H1 (cell line): Measurements from ENCODE around the gene SELENOI. TPM values are rescaled to one million over a fixed set of nuclear protein-coding genes. Genes with fewer than 3 reads are reported as not detected.

ENCODE experiments used
- CTCF ChIA-PET: fragments of 300-600 bp; sonication (Branson Sonifier 250); formaldehyde crosslinking; loops from one replicate; lab custom pipeline; 2021; ENCODE audit not compliant: partially characterized antibody; lab: Charles Lee
- POLR2A ChIA-PET: fragments of 300-600 bp; sonication (Branson Sonifier 250); formaldehyde crosslinking; loops from one replicate; lab custom pipeline; 2021; ENCODE audit warnings: inconsistent platforms; ENCODE audit not compliant: partially characterized antibody; lab: Charles Lee
- DNase-seq, 2 experiments: peaks; one replicate each; pipeline versions ENCODE4 v3.0.0 to v3.0.0-alpha.2; 2010 to 2022; ENCODE audit warnings: low spot score in 2 of 2, low read depth in 1 of 2, mixed read lengths in 1 of 2
- FAIRE-seq: peaks from 2 replicates; lab custom pipeline; 2011; peaks lifted over from hg19 to GRCh38; lab: Jason Lieb, UNC
- H2AFZ ChIP-seq: 2 replicates; pipeline ENCODE4 v1.8.1; 2012; ENCODE audit warnings: low read length, inconsistent platforms
- H2AK5ac ChIP-seq: 2 replicates; pipeline ENCODE4 v1.6.1; 2013; ENCODE audit warnings: low read depth, low read length
- H2BK120ac ChIP-seq: replicated peaks from 2 replicates; pipeline ENCODE3; 2013; ENCODE audit warnings: low read depth, low read length, inconsistent platforms
- H2BK12ac ChIP-seq: 2 replicates; pipeline ENCODE4 v1.6.1; 2013; ENCODE audit warnings: low read depth, low read length
- H2BK15ac ChIP-seq: 2 replicates; pipeline ENCODE4 v1.6.1; 2013; ENCODE audit warnings: low read length
- H2BK20ac ChIP-seq: 2 replicates; pipeline ENCODE4 v1.6.1; 2013; ENCODE audit warnings: low read length
- H2BK5ac ChIP-seq: 2 replicates; pipeline ENCODE4 v1.6.1; 2013; ENCODE audit warnings: low read depth, low read length
- H3K14ac ChIP-seq: 2 replicates; pipeline ENCODE4 v1.6.1; 2013; ENCODE audit warnings: inconsistent platforms; ENCODE audit not compliant: insufficient read length
- H3K18ac ChIP-seq: 2 replicates; pipeline ENCODE4 v1.6.1; 2013; ENCODE audit warnings: low read length; ENCODE audit errors: extremely low read depth
- H3K23ac ChIP-seq: 2 replicates; pipeline ENCODE4 v1.6.1; 2013; ENCODE audit warnings: inconsistent platforms; ENCODE audit not compliant: insufficient read length
- H3K23me2 ChIP-seq: 2 replicates; pipeline ENCODE4 v1.6.1; 2013; ENCODE audit warnings: low read depth, low read length
- H3K27ac ChIP-seq: 2 replicates; pipeline ENCODE4 v1.6.1; 2011; ENCODE audit warnings: low read depth, low read length, inconsistent platforms
- H3K27me3 ChIP-seq, 4 experiments: replicated peaks in 1 of 4; 1 replicate in 1 of 4; 2 replicates in 3 of 4; pipeline versions ENCODE4 v1.6.1 to v1.8.1; 2011 to 2013; ENCODE audit warnings: low read length in 3 of 4, mild to moderate bottlenecking in 3 of 4, inconsistent platforms in 2 of 4, mixed read lengths in 2 of 4, moderate library complexity in 1 of 4; ENCODE audit not compliant: control insufficient read depth in 3 of 4, insufficient read depth in 3 of 4; ENCODE audit errors: extremely low read depth in 1 of 4
- H3K36me3 ChIP-seq, 4 experiments: 2 replicates each; pipeline versions ENCODE4 v1.6.1 to v1.8.1; 2011 to 2013; ENCODE audit warnings: mild to moderate bottlenecking in 4 of 4, low read length in 3 of 4, moderate library complexity in 2 of 4, control low read depth in 1 of 4, inconsistent platforms in 1 of 4; ENCODE audit not compliant: insufficient read depth in 4 of 4, control insufficient read depth in 2 of 4
- H3K4ac ChIP-seq: replicated peaks from 2 replicates; pipeline ENCODE3; 2013; ENCODE audit warnings: low read length, low read depth, mixed read lengths, inconsistent platforms; ENCODE audit not compliant: insufficient read length
- H3K4me1 ChIP-seq, 4 experiments: replicated peaks in 1 of 4; 1 replicate in 1 of 4; 2 replicates in 3 of 4; pipeline versions ENCODE4 v1.6.1 to v1.8.1; 2011 to 2013; ENCODE audit warnings: low read length in 3 of 4, inconsistent platforms in 2 of 4, mixed read lengths in 1 of 4; ENCODE audit not compliant: insufficient read depth in 4 of 4, control insufficient read depth in 3 of 4
- H3K4me2 ChIP-seq, 2 experiments: 2 replicates each; pipeline versions ENCODE4 v1.6.1 to v1.8.1; 2011 to 2013; ENCODE audit warnings: low read depth in 2 of 2, low read length in 2 of 2, control low read depth in 1 of 2, inconsistent platforms in 1 of 2, mild to moderate bottlenecking in 1 of 2; ENCODE audit not compliant: insufficient read depth in 1 of 2
- H3K4me3 ChIP-seq, 4 experiments: fragments of 200-600, 300-600 bp in 1 of 4; sonication (generic), shearing (Covaris generic), sonication (Bioruptor Twin) in 1 of 4; 2 replicates each; pipeline versions ENCODE4 v1.5.1 to v1.8.1; 2011 to 2016; ENCODE audit warnings: low read length in 4 of 4, low read depth in 3 of 4, control low read depth in 2 of 4, inconsistent platforms in 2 of 4, mild to moderate bottlenecking in 2 of 4, mixed read lengths in 1 of 4, moderate library complexity in 1 of 4; ENCODE audit not compliant: insufficient read depth in 2 of 4; ENCODE audit errors: extremely low read depth in 1 of 4
- H3K56ac ChIP-seq: replicated peaks from 2 replicates; pipeline ENCODE3; 2013; ENCODE audit warnings: low read depth, mild to moderate bottlenecking, mixed read lengths, low read length, inconsistent platforms; ENCODE audit not compliant: insufficient read length
- H3K79me1 ChIP-seq: 2 replicates; pipeline ENCODE4 v1.6.1; 2013; ENCODE audit warnings: low read depth, low read length, control low read depth
- H3K79me2 ChIP-seq, 2 experiments: 2 replicates each; pipeline versions ENCODE4 v1.6.1 to v1.8.1; 2012 to 2013; ENCODE audit warnings: low read length in 2 of 2, mild to moderate bottlenecking in 2 of 2, inconsistent platforms in 1 of 2; ENCODE audit not compliant: insufficient read depth in 2 of 2, control insufficient read depth in 1 of 2
- H3K9ac ChIP-seq, 4 experiments: replicated peaks in 1 of 4; 1 replicate in 1 of 4; 2 replicates in 3 of 4; pipeline versions ENCODE4 v1.6.1 to v1.8.1; 2011 to 2013; ENCODE audit warnings: low read depth in 3 of 4, low read length in 3 of 4, control low read depth in 2 of 4, mild to moderate bottlenecking in 2 of 4, moderate library complexity in 2 of 4, inconsistent platforms in 1 of 4; ENCODE audit errors: extremely low read depth in 1 of 4
- H3K9me3 ChIP-seq, 2 experiments: 2 replicates each; pipeline versions ENCODE4 v1.6.1 to v1.8.1; 2012 to 2013; ENCODE audit warnings: mild to moderate bottlenecking in 2 of 2, moderate library complexity in 2 of 2, control low read depth in 1 of 2, inconsistent platforms in 1 of 2, low read depth in 1 of 2, low read length in 1 of 2, mixed read lengths in 1 of 2; ENCODE audit not compliant: insufficient read depth in 2 of 2
- H4K20me1 ChIP-seq, 2 experiments: replicated peaks in 1 of 2; 2 replicates each; pipeline versions ENCODE3 to v1.8.1; 2011 to 2013; ENCODE audit warnings: inconsistent platforms in 2 of 2, low read length in 2 of 2, mild to moderate bottlenecking in 1 of 2; ENCODE audit not compliant: insufficient read depth in 2 of 2, control insufficient read depth in 1 of 2
- H4K5ac ChIP-seq: 2 replicates; pipeline ENCODE4 v1.6.1; 2013; ENCODE audit warnings: low read length, low read depth, mixed read lengths, inconsistent platforms; ENCODE audit not compliant: insufficient read length
- H4K8ac ChIP-seq: 2 replicates; pipeline ENCODE4 v1.8.0; 2013; ENCODE audit warnings: mild to moderate bottlenecking, moderate library complexity, low read length, inconsistent platforms; ENCODE audit not compliant: insufficient read depth; ENCODE audit errors: extremely low read depth
- H4K91ac ChIP-seq: replicated peaks from 2 replicates; pipeline ENCODE3; 2013; ENCODE audit warnings: low read length, mixed read lengths, inconsistent platforms; ENCODE audit not compliant: insufficient read length
- CTBP2 ChIP-seq: IDR thresholded peaks from 2 replicates; pipeline ENCODE4 v1.7.0; 2011; ENCODE audit warnings: borderline replicate concordance, mild to moderate bottlenecking, moderate library complexity, mixed read lengths, low read length; ENCODE audit not compliant: insufficient read depth, insufficient read length
- POLR2A ChIP-seq, 2 experiments: IDR thresholded peaks; 1 replicate in 1 of 2; 2 replicates in 1 of 2; pipeline ENCODE4 v1.6.1; 2011; ENCODE audit warnings: low read depth in 2 of 2, low read length in 2 of 2, mild to moderate bottlenecking in 2 of 2; ENCODE audit errors: control extremely low read depth in 1 of 2
- RAD21 ChIP-seq, 2 experiments: IDR thresholded peaks in 1 of 2; conservative IDR thresholded peaks in 1 of 2; 2 replicates each; pipeline ENCODE4 v1.6.1; 2011; ENCODE audit warnings: low read depth in 2 of 2, low read length in 2 of 2, improper control_type of control experiment in 1 of 2, inconsistent platforms in 1 of 2, mild to moderate bottlenecking in 1 of 2, moderate library complexity in 1 of 2
- TEAD4 ChIP-seq: IDR thresholded peaks from 2 replicates; pipeline ENCODE4 v1.6.1; 2012; ENCODE audit warnings: low read depth, low read length, inconsistent platforms, mixed read lengths
- WGBS, 2 experiments: shearing (Covaris generic) in 1 of 2; methylation state at CpG; one replicate each; pipeline versions ENCODE4 v1.1.6 to v1.1.7; 2013 to 2015; ENCODE audit warnings: low lambda C conversion rate in 2 of 2, mixed read lengths in 2 of 2, inconsistent platforms in 1 of 2, low coverage in 1 of 2, missing lambda C conversion rate in 1 of 2; ENCODE audit not compliant: insufficient replicate concordance in 2 of 2, insufficient coverage in 1 of 2, insufficient read length in 1 of 2; ENCODE audit errors: extremely low coverage in 1 of 2, missing lambda C conversion rate in 1 of 2; 5-methylcytosine and 5-hydroxymethylcytosine counted together
- polyA plus RNA-seq, 7 experiments: library from polyadenylated mRNA; depleted of rRNA in 3 of 7; stranded (reverse) in 5 of 7; unstranded in 2 of 7; fragments of >200 nt in 5 of 7; fragments of 200-250 nt in 2 of 7; gene quantifications; 1 replicate in 5 of 7; 2 replicates in 1 of 7; 4 replicates in 1 of 7; pipeline versions ENCODE4 v1.2.1 to v1.2.3, GENCODE V29; 2011 to 2013; ENCODE audit warnings: missing spikeins in 2 of 7, mixed read lengths in 2 of 7
- total RNA-seq: library from RNA; stranded (reverse); fragmentation: NEBNext Ultra II Directional; extraction: Animal tissue kit (Norgen Biotek cat#: 25700); gene quantifications from 2 replicates; pipeline ENCODE4 v1.2.1, GENCODE V29; 2021
- TF ChIP-seq, protein P1 (sequence below): IDR thresholded peaks from 2 replicates; pipeline ENCODE4 v1.6.1; 2012; ENCODE audit warnings: inconsistent platforms

Gene SELENOI
- total and polyA plus RNA-seq, 2 of the 8 experiments (the other 6 are each of a cell fraction or from before 2014, with no cell fraction given): 15.9 to 63.8 TPM

DNA sequence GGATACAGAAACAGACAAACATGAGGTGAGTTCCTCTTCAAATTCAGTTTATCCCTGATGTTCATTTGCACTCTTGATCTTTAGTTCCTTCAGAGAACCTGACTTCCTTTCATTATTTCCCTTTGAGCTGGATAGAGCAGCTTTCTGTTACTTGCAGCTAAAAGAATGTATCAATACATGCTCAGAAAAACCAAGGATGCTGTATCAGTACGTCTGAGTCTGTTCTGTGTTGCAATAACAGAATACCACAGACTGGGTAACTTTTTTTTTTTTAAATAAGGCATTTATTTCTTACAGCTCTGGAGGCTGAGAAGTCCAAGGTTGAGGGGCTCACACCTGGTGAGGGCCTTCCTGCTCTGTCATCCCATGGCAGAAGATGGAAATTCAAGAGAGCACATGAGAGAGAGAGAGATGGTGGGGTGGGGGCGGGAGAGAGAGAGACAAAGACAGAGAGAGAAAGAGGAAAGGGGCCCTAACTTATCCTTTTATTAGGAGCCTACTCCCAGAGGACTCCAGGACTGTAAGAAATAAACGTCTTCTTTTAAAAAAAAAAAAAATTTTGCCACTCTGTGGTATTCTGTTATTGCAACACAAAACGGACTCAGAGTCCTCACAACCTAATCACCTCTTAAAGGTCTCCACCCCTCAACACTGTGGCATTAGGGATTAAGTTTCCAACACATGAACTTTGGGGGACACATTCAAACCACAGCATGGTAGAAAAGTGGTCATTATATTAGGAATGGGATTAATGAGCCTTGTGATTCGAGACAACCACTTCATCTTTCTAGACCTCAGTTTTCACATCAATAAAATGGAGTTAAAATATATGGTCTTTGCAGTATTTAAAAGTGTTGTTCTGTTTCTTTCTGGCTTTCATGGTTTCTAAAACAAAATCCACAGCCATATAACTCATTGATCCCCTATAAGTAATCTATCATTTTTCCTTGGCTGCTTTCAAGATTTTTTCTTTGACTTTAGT lies 18.4 kb upstream of the SELENOI start:
- H3K9ac ChIP-seq: no peak overlapping the region
- H3K4ac ChIP-seq: no peak overlapping the region
- no peak for TF ChIP-seq CTBP2
- TF ChIP-seq RAD21 (IDR thresholded peaks at IDR 0.05 in 1 of 2, conservative IDR thresholded peaks at IDR 0.05 in 1 of 2; ENCODE audit: low read depth in 2 of 2, low read length in 2 of 2): no peak
- no peak for TF ChIP-seq POLR2A (IDR thresholded peaks at IDR 0.05; ENCODE audit: control extremely low read depth in 1 of 2, low read depth in 2 of 2, low read length in 2 of 2)
- TF ChIP-seq TEAD4: no peak
- TF ChIP-seq, protein P1, sequence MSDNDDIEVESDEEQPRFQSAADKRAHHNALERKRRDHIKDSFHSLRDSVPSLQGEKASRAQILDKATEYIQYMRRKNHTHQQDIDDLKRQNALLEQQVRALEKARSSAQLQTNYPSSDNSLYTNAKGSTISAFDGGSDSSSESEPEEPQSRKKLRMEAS: no peak
- H2BK12ac ChIP-seq: no peak overlapping the region
- WGBS, 2 experiments: 76% methylated on average over 5 of the region's 5 CpGs; no CpG with 5 or more reads in 1 of the 2 experiments
- H3K4me2 ChIP-seq: no peak overlapping the region
- no peak overlapping the region for H3K4me3 ChIP-seq
- no peaks in the 10 kb centered on the region for H3K36me3 ChIP-seq
- no peaks in the 10 kb centered on the region; a peak in 1 of 7 replicates for H3K27me3 ChIP-seq
- no peak overlapping the region for H4K91ac ChIP-seq
- no peak overlapping the region for H4K5ac ChIP-seq
- H3K27ac ChIP-seq: no peak overlapping the region
- H3K23ac ChIP-seq: no peak overlapping the region
- POLR2A ChIA-PET: interaction anchor here (1.0 to 1.5 kb wide), 2 partner anchors 12 to 155 kb away, joined by 3 to 4 read pairs; no protein-coding TSS in a partner anchor
- no peaks in the 10 kb centered on the region for H4K20me1 ChIP-seq
- no peak overlapping the region for H3K14ac ChIP-seq
- H2BK5ac ChIP-seq: no peak overlapping the region
- H2BK20ac ChIP-seq: no peak overlapping the region
- no peak overlapping the region for H4K8ac ChIP-seq
- H3K4me1 ChIP-seq: no peaks in the 10 kb centered on the region
- no peak overlapping the region for H2BK120ac ChIP-seq
- no peak overlapping the region for H2AK5ac ChIP-seq
- no peaks in the 10 kb centered on the region for H3K79me1 ChIP-seq
- no peak overlapping the region for H2AFZ ChIP-seq
- CTCF ChIA-PET: interaction anchor here (0.6 to 1.2 kb wide), 10 partner anchors 9 to 909 kb away, joined by 3 to 6 read pairs (median 3); partner anchors contain the start of genes HADHA and HADHB
- H3K18ac ChIP-seq: no peak overlapping the region
- no peak overlapping the region for H2BK15ac ChIP-seq
- H3K56ac ChIP-seq: no peak overlapping the region
- H3K9me3 ChIP-seq: no peaks in the 10 kb centered on the region
- DNase-seq (no peak), FAIRE-seq (no peak)
- no peaks in the 10 kb centered on the region for H3K23me2 ChIP-seq
- no peaks in the 10 kb centered on the region for H3K79me2 ChIP-seq
